ENCODE data around the gene ST3GAL3. TPM values are rescaled to one million over a fixed set of nuclear protein-coding genes. Genes with fewer than 3 reads are reported as not detected.

The ST3GAL3 gene
- total and polyA plus RNA-seq, 10 of the 15 experiments (the other 5 are each of a cell fraction or from before 2014, with no cell fraction given), result 1.2 to 19.3 (median 11.0) TPM

DNA sequence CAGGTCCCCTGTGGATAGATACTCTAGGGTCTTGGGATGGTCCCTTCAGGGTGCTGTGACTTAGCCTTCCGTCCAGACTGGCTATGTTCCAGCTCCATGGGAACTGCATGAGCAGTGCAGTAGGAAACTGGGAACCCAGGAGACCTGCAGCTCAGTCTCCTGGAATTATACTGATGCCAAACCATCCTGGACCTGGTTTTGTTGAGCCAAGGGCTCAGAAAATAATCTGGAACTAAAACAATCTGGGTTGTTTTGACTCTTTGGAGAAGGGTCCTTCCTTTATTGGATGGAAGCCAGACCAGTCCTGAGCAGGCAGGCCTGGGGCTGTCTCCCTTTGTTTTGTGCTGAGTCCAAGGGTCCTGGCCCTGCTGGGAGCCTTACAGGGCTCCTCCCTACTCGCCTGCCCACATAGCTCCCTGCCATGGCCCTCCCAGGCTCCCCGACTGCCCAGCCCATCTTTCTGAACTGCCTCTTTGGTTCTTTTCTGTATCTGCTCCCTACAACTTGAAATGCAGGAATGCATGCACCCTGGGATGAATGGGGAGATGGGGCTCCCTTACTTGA lies 240.6 kb downstream of the ST3GAL3 start:
- no peaks in the 10 kb centered on the region for H4K20me1 ChIP-seq (ENCODE audit: control insufficient read depth, insufficient read depth)
- no peaks in the 10 kb centered on the region for H3K27me3 ChIP-seq (replicated peaks in 1 of 2; ENCODE audit: control insufficient read depth in 2 of 2, insufficient read depth in 2 of 2, low read length in 1 of 2)
- peak overlapping the region; percentile 94 for H3K4me3 ChIP-seq
- H3K79me2 ChIP-seq (ENCODE audit: control insufficient read depth, insufficient read depth, low read length), result peaks cover 23% of the 10 kb centered on the region
- 13% methylated on average over 3 of the region's 3 CpGs for WGBS (ENCODE audit: insufficient coverage, insufficient replicate concordance, low lambda C conversion rate, missing lambda C conversion rate)
- no peak overlapping the region for H2AFZ ChIP-seq (ENCODE audit: control insufficient read depth, low read depth, low read length)
- peak overlapping the region; percentile 85 for H3K9ac ChIP-seq (ENCODE audit: control insufficient read depth, insufficient read depth, low read length)
- no peaks in the 10 kb centered on the region for H3K9me3 ChIP-seq (replicated peaks; ENCODE audit: control insufficient read depth, insufficient read depth, low read length)
- ChIA-PET POLR2A (interaction anchor here (0.5 to 3.4 kb wide), 2 partner anchors 27 to 553 kb away, joined by 3 to 18 read pairs; partner anchors contain the start of gene ATP6V0B), SMC1A (ENCODE audit: uncharacterized antibody, unreplicated experiment) (interaction anchor here (5.9 to 7.2 kb wide), 2 partner anchors 14 to 183 kb away, joined by 65 to 100 read pairs; partner anchors contain the start of gene ARTN), CTCF (interaction anchor here (1.6 to 10.4 kb wide), 4 partner anchors 14 to 185 kb away, joined by 4 to 167 read pairs (median 88); partner anchors contain the start of genes ARTN and ATP6V0B), RAD21 (ENCODE audit: unreplicated experiment) (interaction anchor here (1.7 to 2.7 kb wide), 2 partner anchors 184 to 294 kb away, joined by 7 to 11 read pairs; no protein-coding TSS in a partner anchor)
- ATAC-seq (no peak), FAIRE-seq (no peak), DNase-seq (ENCODE audit: low read depth, low spot score) (no peak)
- no peak for TF ChIP-seq SIX5 (IDR thresholded peaks at IDR 0.05; ENCODE audit: low read depth, low read length, severe bottlenecking)
- TF ChIP-seq HCFC1 (IDR thresholded peaks at IDR 0.05; ENCODE audit: low read length), result no peak
- TF ChIP-seq ETV6 (conservative IDR thresholded peaks at IDR 0.05 in 1 of 2, IDR thresholded peaks at IDR 0.05 in 1 of 2; ENCODE audit: borderline replicate concordance in 1 of 2, low read depth in 1 of 2), result no peak
- no peak for TF ChIP-seq GABPA (IDR thresholded peaks at IDR 0.05; ENCODE audit: low read depth)
- no peak for TF ChIP-seq ZNF274 (IDR thresholded peaks at IDR 0.05; ENCODE audit: insufficient read depth, insufficient read length)
- intact Hi-C loops (cut with micrococcal nuclease; ENCODE audit: unreplicated experiment), result loop anchor here (2.0 to 5.0 kb wide), 4 partner anchors 27 to 297 kb away; partner anchors contain the start of genes ATP6V0B, KDM4A and ST3GAL3
- in situ Hi-C loops (cut with MboI), result no loop called here
- peak overlapping the region; percentile 98 for H3K4me2 ChIP-seq (ENCODE audit: control insufficient read depth, insufficient read depth)
- no TSS peak for BruUV-seq (replicated peaks)
- H3K4me1 ChIP-seq (ENCODE audit: control insufficient read depth, insufficient read depth, low read length), result peaks cover 10% of the 10 kb centered on the region
- H3K36me3 ChIP-seq (ENCODE audit: control insufficient read depth in 2 of 2, insufficient read depth in 2 of 2, low read length in 1 of 2), result 0 out of 4 replicates have a peak, but pooled peaks cover 0 to 4% of the 10 kb centered on the region in 2 experiments
- H3K27ac ChIP-seq (ENCODE audit: control insufficient read depth, insufficient read depth), result no peak overlapping the region

Data from GM12878 (cell line).